Activated CD8-positive, alpha-beta memory T cell treated with anti-CD3 and anti-CD28 coated beads, Interleukin-2, amount 50 U/mL, for 1 hour (primary cell): Measurements from ENCODE around the gene MAB21L4.

Experiments used
- DNase-seq: peaks from one replicate; pipeline ENCODE4 v3.0.0-alpha.2; 2020; ENCODE audit errors: extremely low read depth

Gene MAB21L4

DNA sequence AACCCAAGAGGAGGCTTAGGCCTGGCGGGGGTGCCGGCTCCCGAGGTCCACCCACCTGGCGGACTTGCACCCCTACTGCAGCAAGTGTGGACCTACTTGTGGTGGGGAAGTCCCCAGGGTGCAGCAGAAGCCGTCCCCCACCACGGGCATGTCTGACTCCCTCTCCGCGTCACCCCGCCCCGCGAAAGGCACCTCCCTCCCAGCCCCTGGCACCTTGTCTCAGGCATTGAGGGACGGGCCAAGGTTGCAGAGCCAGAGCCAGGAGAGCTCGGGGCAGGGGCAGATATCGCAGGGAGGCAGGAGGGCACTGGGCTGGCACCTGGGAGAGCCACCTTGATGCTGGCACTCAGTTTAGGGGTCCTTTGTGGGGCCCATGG is 29.2 kb upstream of the MAB21L4 start:
- no peak for DNase-seq

- DNase-seq: no peak
These were observed 27.1 kb upstream of the MAB21L4 start for GRCh38 chr2:240922982-240923537.

DNA sequence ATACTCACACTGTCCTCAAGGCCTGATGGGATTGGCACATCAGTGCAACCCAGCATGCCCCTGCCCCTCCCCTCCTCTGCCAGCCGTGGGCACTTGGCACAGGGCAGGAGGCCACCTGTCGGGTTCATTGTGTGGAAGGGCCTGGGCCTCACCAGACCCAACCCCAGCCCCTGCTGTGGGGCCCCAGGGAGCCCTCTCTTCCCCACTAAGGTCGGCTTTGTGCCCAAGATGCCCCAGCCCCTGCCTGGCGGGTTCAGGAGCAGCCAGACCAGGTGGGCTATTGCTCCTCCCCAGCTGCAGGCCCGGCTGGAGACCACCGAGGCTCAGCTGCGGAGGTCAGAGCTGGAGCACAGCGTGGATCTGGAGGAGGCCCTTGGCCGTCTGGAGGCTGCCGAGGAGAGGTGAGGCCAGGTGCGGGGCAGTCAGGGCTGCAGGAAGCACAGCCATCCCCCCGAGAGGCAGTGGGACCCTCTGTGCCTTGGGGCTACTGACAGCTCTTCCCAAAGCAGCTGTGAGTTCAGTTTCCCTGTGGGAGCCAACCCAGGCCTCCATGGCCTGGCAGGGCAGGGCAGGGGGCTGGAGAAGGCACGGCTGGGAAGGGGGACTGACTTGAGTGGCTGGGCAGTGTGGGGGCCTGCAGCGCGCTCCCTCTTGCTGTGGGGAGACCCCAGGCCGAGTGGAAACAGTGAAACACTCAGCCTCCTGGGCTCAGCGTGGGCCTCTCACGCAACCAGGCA is 26.5 kb upstream of the MAB21L4 start:
- DNase-seq: no peak

- no peak for DNase-seq
These were observed 26.0 kb upstream of the MAB21L4 start for GRCh38 chr2:240921995-240922244.

- DNase-seq: no peak
These were observed 25.5 kb upstream of the MAB21L4 start for GRCh38 chr2:240921311-240921994.

- no peak for DNase-seq
These were observed 24.9 kb upstream of the MAB21L4 start for GRCh38 chr2:240920783-240921231.

DNA sequence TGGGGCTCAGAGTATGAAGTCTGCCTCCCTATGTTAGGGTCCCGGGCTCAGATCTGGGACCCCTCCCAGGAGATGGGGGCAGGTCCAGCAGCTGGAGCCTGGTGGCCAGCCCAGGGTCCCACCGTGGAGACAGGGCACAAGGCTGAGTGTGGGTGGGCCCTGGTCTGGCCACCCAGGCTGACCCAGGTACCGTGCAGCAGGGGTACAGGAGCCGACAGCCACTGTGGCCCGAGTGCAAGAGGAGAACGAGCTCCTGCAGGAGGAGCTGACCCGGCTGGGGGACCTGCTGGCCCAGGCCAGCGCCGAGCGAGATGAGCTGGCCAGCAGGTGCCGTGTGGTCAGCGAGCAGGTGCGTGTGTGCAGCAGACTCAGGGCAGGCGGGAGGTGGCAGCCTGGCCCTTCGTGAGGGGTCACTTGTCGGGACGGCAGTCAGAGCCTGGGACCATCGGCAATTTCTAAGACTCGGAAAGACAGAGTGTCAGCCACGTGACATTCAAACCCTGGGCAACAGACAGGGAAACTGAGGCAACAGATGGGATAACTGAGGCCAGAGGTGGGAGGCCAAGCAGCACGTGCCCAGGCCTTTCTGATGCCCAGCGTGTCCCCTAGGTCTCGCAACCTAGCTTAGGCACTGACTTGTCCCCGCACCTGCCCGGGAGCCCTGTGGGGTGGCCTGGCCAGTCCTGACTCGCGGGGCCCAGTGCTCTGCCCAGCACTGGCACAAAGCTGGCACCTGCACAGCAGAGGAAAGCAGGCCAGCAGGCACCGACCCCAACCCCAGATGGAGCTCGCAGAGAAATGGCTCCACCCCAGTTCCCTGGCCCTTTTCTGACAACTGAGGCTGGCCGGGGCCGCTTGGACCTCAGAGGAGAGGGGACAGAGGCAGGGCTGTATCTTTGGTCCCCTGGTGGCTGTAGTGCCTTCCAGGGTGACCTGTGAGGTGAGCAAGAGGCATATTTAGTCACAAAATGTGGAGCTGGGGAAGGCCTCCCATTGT is 24.1 kb upstream of the MAB21L4 start:
- no peak for DNase-seq

DNA sequence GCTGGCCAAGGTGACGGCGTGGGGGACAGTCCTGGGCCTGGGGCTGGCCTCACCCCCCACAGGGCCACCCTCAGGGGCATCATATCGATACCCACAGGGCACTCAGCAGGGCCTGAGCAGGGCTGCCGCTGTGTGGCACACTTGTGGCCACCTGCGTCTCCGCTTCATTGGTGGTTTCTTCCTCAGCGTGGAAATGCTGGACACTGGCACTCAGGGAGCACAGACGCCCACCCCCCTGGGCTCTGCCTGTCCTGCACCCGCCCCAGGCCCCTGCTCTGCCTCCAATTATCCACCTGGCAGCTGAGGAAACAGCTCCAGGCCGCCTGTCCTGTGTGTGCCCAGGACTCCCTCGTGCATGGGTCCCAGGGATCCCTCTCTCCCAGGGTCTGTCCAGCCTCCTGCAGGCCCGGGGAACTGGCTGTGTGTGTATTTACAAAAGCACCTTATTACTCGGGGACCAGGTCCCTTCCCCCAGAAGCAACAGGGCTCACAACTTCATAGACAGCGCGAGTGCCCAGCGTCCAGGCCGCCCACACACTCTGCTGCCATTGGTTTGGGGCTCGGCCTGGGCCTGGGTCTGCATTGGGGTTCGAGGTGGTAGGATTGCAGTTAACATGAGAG is 23.3 kb upstream of the MAB21L4 start:
- no peak for DNase-seq

DNA sequence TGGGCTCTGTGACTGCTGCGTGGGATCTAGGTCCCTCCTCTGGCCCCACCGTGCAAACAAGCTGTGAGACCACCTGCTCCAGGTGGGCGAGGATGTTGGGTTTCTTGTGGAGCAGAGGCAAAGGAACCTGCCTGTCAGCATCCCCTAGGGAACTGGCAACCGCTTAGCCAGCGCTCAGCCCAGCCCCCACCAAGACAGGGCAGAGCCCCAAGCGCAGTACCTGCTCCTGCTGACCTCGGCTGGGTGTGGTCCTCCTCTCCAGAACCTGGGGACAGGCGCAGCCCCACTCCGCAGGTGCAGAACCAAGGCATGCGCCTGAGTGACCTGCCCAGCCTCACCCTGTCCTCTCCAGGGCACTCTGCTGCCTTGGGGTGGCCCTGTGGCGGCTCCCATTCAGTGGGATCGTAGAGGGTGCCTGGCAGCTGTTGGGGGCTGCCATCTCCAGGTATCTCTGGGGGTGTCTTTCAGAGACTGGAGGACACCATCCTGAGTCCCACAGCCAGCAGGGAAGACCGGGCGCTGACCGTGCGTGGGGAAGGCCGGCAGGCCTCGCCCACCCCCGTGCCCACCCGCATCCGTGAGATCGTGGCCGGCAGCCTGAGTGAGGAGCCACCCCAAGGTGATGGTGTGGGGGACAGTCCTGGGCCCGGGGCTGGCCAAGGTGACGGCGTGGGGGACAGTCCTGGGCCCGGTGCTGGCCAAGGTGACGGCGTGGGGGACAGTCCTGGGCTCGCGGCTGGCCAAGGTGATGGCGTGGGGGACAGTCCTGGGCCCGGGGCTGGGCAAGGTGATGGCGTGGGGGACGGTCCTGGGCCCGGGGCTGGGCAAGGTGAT is 22.5 kb upstream of the MAB21L4 start:
- no peak for DNase-seq

- no peak for DNase-seq
These were observed 21.8 kb upstream of the MAB21L4 start for GRCh38 chr2:240917684-240918257.

DNA sequence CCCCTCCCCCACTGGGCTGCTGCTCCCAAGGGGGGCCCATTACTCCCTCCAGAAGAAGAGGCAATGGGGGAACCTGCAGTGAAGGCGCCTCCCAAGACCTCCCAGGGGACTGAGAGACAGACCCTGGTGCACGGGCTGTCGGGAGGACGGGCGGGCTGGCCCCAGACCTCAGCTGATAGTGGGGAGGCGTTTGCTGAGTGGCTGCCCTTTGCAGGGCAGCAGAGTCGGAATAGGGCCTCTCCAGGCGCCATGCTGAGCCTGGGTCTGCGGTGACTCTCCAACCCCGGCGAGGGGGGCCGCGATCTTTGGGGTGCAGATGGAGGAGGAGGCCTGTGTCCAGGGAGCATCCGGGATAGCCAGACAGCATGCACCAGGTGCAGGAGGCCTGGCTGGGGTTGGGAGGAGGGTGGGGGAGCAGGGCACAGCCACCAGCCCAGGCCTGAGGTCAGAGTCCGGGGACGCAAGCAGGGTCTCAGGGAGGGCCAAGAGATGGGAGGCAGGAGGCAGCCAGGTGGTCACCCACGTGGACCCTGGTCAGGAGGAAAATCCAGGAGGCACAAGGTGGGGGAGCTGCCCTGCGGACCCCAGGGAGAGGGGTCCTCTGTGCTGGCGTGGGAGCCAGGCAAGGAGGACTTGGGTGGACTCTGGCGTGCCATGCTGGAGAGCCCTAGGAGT is 21.2 kb upstream of the MAB21L4 start:
- no peak for DNase-seq

- DNase-seq: no peak
These were observed 20.6 kb upstream of the MAB21L4 start for GRCh38 chr2:240916571-240917008.

DNA sequence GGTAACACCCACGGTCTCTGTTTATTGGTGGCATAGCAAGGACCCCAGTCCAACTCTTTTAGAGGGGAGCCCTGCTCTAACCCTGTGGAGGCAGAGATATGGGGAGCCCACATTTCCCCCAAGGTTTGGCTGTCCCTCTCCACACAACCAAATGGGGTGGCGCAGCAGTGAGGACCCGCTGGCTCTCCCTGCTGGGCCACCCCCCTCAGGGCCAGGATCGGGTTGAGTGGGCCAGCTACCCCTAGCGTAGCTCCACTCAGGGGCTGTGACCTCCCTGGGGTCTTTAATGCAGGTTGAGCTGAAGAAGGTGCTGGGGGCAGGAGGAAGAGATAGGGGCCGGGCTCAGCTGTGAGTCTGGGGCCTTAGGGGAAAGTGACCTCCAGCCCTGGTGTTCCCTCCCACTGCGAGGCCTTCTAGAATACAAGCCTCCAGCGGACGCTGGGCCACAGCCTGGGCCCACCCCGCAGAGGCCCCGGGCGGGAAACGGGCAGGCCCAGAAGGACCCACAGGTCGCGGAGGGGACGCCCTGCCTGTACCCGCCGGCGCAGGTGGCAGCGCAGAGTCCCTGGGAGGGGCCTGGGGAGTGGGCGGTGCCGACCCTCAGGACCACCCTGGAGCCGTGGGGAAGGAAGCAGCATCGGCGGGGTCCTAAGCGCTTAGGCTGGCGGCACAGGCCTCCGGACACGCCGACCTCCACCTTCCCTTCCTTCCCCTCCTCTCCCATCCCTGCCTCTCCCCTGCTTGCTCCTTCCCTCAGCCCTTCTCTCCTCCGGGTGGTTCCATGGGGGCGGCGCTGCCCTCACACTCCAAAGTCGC is 19.8 kb upstream of the MAB21L4 start:
- DNase-seq: no peak

DNA sequence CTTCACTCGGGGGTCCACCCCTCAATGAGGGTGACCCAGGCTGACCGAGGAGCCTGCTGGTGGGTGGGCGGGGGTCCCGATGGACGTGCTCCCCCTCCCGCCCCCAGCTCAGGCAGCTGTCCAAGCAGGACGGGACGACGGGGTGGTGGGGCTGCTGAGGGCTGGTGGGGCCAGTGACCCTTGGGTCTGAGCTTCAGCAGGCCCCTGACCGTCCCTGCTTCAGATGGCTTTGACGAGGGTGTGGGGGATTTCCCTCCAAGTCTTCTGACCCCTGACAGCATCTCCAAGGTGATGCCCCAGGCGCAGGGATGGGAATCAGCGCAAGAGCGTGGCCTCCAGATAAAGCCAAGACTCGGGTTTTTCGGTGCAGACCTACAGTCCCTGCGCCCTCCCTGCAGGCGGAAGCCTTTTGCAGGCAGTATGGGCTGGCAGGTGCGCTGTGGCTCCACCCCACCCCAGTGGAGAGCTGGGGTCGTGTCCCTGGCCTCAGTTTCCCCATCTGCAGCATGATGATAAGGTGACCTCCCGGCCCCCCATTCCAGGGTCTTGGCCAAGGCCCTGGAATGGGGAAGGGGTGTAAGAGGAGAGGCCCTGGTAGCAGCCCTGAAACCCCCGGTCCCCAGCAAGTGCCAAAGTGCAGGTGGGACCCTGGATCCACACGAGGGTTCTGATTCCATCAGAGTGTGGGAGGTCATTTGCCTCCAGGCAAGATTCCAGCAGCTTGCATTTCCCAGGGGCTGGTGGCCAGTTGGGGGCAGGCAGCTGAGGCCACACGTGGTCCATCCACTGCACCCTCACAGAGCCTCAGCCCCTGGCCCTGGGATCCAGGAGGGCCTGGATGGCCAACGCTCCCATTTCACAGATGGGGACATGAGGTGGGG is 18.9 kb upstream of the MAB21L4 start:
- no peak for DNase-seq

- no peak for DNase-seq
These were observed 18.1 kb upstream of the MAB21L4 start for GRCh38 chr2:240913810-240914644.

DNA sequence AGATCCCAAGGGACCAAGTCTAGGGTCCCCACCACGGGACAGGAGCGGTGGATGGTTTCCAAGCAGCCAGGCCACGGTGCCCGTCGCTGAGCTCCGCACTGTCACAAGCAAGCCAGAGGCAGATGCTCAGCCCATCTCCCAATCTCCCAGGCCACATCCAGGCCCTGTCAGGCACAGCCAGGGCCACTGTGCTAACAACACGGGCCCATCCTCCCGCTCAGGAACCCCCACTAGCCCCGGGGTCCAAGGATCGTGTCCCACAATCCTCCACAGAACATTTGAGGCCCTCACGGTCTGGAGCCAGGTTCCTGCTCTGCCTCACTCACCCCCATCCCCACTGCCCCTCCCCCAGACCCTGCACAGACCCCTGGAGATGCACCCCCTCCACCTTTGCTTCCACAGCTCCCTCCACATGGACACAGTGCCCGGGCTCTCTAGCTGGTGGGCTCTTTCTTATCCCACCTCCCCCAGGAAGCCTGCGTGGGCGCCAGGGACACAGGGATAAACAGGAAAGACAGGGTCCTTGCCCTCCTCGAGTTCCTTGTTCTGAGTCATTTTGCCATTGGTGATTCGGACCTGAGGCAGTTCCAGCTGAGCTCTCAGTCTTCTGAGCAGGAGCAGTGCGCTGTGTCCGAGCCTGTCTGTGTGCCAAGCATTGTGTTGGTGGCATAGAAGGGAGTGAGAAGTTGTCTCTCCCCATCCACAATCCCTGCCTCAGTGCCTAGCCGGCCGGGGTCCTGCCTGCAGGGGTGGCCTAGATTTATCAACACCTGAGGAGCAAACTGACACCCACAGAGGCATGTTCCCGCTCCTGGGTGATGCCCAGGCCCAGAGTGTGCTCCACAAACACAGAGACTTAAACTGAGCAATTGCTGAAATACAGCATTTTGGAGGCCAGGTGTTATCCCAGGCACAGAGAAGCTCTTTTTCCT is 17.2 kb upstream of the MAB21L4 start:
- DNase-seq: no peak
